ENCODE data around the gene RNF144B.
"Not testable (repeated sequence)": the region's sequence is repeated elsewhere in the genome, so short reads cannot be mapped to it uniquely, and the experiment has no call there.

The RNF144B gene

DNA sequence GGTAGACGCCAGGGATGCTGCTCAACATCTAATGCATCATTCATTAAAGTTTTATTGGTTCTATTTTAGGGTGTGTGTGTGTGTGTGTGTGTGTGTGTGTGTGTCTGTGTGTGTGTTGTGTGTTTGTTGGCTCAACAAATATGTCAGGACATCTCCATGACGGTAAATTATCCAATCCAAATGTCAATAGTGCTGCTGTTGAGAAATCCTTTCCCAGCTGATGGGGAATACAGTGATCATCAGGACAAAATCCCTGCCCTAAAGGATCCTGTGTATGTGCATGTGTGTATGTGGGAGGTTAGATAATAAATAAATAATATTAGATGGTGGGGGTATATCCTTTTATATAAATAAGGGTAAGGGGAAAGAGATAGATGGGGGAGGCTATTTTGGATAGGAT is 59.6 kb downstream of the RNF144B start:
- no peak for DNase-seq (ENCODE audit: low read depth, low spot score)
- no peak overlapping the region for H3K4me3 ChIP-seq (ENCODE audit: low read depth, low read length)
- in situ Hi-C loops (cut with HindIII; ENCODE audit: low sequenced_read_pairs), result no loop called here
- TF ChIP-seq, protein P1, sequence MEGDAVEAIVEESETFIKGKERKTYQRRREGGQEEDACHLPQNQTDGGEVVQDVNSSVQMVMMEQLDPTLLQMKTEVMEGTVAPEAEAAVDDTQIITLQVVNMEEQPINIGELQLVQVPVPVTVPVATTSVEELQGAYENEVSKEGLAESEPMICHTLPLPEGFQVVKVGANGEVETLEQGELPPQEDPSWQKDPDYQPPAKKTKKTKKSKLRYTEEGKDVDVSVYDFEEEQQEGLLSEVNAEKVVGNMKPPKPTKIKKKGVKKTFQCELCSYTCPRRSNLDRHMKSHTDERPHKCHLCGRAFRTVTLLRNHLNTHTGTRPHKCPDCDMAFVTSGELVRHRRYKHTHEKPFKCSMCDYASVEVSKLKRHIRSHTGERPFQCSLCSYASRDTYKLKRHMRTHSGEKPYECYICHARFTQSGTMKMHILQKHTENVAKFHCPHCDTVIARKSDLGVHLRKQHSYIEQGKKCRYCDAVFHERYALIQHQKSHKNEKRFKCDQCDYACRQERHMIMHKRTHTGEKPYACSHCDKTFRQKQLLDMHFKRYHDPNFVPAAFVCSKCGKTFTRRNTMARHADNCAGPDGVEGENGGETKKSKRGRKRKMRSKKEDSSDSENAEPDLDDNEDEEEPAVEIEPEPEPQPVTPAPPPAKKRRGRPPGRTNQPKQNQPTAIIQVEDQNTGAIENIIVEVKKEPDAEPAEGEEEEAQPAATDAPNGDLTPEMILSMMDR (IDR thresholded peaks at IDR 0.05; ENCODE audit: low read depth, low read length), result no peak

DNA sequence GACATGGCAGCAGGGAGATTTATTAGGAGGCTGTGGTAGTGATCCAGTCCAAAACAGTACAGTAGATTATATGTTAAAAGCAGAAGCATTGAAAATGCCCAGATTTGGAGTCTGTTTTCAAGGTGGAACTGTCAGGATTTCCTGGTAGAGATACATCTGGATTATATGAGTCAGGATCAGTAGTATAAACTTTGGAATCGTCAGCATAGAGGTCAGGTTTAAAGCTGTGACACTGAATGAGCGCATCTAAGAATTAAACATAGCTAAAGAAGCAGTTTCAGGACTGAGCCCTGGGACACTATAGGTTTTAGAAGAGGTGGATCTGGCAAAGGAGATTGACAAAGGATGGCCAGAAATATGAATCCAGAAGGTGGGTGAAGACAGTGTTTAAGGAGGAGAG is 60.4 kb downstream of the RNF144B start:
- no peak for DNase-seq (ENCODE audit: low read depth, low spot score)
- TF ChIP-seq, protein P1 (IDR thresholded peaks at IDR 0.05; ENCODE audit: low read depth, low read length), result no peak
- in situ Hi-C loops (cut with HindIII; ENCODE audit: low sequenced_read_pairs), result no loop called here
- no peak overlapping the region for H3K4me3 ChIP-seq (ENCODE audit: low read depth, low read length)

- TF ChIP-seq, protein P1 (IDR thresholded peaks at IDR 0.05; ENCODE audit: low read depth, low read length), result no peak
- in situ Hi-C loops (cut with HindIII; ENCODE audit: low sequenced_read_pairs), result no loop called here
- DNase-seq (ENCODE audit: low read depth, low spot score), result no peak
- H3K4me3 ChIP-seq (ENCODE audit: low read depth, low read length), result no peak overlapping the region
These were observed 64.6 kb downstream of the RNF144B start for GRCh38 chr6:18451756-18452155.

GRCh38 chr6:18454446-18454845 is 67.3 kb downstream of the RNF144B start:
- DNase-seq (ENCODE audit: low read depth, low spot score), result no peak
- TF ChIP-seq, protein P1 (IDR thresholded peaks at IDR 0.05; ENCODE audit: low read depth, low read length), result no peak

DNA sequence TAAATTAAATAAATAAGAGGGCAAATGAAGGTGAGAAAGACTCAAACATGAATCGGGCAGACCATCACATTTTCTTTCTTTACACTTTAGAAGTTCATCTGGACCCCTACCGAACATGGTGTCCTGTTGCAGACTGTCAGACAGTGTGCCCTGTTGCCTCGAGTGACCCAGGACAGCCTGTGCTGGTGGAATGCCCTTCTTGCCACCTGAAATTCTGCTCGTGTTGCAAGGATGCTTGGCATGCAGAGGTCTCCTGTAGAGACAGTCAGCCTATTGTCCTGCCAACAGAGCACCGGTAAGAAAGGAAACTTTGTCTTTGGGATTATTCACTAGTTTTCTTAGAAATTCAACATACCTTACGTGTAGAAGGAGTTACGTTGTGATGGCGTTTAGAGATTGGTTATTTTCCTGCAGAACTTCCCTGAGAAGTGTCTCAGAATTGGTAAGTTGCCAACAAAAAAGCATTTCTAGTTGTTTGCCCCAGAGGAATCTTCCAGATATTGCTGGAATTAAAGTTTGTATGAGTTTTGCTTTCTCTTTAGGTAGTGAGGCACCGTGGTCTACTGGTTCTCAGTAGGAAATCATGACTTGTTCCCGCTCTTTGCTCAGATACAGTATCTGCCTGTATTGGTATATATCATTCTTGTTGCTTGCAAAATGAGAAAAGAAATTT is 70.1 kb downstream of the RNF144B start:
- in situ Hi-C loops (cut with HindIII; ENCODE audit: low sequenced_read_pairs), result no loop called here
- no peak overlapping the region for H3K4me3 ChIP-seq (ENCODE audit: low read depth, low read length)
- TF ChIP-seq, protein P1 (IDR thresholded peaks at IDR 0.05; ENCODE audit: low read depth, low read length), result no peak
- peak; percentile 35 for DNase-seq (ENCODE audit: low read depth, low spot score)

More at GRCh38 chr6:18454446-18454845, 67.3 kb downstream of the RNF144B start:
- in situ Hi-C loops (cut with HindIII; ENCODE audit: low sequenced_read_pairs), result no loop called here
- no peak overlapping the region for H3K4me3 ChIP-seq (ENCODE audit: low read depth, low read length)

- DNase-seq (ENCODE audit: low read depth, low spot score), result not testable (repeated sequence)
These were observed 70.9 kb downstream of the RNF144B start for GRCh38 chr6:18458086-18458485.

GRCh38 chr6:18463429-18463828 is 76.3 kb downstream of the RNF144B start:
- in situ Hi-C loops (cut with HindIII; ENCODE audit: low sequenced_read_pairs), result no loop called here
- TF ChIP-seq, protein P1 (IDR thresholded peaks at IDR 0.05; ENCODE audit: low read depth, low read length), result no peak
- DNase-seq (ENCODE audit: low read depth, low spot score), result no peak
- no peak overlapping the region for H3K4me3 ChIP-seq (ENCODE audit: low read depth, low read length)

More at GRCh38 chr6:18458086-18458485, 70.9 kb downstream of the RNF144B start:
- in situ Hi-C loops (cut with HindIII; ENCODE audit: low sequenced_read_pairs); H3K4me3 ChIP-seq (ENCODE audit: low read depth, low read length): not testable (repeated sequence)

Data from astrocyte of the spinal cord (primary cell).